GM19193 (cell line): Measurements from ENCODE around the gene SRPRB.

Experiments used
- POLR2A ChIP-seq: IDR thresholded peaks from 4 replicates; pipeline ENCODE4 v1.6.1; 2011; ENCODE audit not compliant: insufficient read depth, insufficient read length; ENCODE audit errors: extremely low read depth

Gene SRPRB, protein sequence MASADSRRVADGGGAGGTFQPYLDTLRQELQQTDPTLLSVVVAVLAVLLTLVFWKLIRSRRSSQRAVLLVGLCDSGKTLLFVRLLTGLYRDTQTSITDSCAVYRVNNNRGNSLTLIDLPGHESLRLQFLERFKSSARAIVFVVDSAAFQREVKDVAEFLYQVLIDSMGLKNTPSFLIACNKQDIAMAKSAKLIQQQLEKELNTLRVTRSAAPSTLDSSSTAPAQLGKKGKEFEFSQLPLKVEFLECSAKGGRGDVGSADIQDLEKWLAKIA

DNA sequence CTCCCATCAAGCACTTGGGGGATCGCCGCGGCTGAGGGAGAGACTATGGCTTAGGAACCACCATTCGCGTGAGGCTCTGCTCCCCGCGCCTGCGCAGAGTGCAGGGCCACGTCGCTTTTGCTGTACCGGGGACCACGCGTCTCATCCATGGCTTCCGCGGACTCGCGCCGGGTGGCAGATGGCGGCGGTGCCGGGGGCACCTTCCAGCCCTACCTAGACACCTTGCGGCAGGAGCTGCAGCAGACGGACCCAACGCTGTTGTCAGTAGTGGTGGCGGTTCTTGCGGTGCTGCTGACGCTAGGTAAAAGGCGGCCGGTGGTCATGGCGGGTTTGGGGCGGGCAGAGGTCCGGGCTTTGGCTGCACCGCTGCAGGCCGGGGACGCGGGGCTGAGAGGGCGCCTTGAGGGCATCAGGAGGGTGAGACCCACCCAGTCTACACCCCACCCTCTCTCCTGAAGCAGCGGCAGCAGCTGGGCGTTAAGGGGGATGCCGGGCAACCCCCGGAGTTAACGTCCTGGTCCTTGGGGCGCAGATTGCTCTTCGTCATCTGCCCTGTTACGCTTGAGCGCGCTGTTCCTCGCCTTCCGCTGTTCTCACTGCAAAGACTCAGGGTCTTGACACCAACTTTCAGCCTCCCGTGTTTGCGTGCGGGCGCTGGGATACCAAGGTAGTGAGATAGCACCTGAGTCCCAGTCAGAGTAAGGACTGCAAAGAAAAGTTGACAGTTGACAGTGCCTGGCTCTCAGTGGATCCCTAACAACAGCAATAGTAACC, at the start of gene SRPRB:
Gene SRPRB, plus strand, starts transcription at position 114 of the 774 bp plus-strand sequence. Its CDS starts 34 bp downstream, at position 148.
- TF ChIP-seq POLR2A = peak; percentile 87

DNA sequence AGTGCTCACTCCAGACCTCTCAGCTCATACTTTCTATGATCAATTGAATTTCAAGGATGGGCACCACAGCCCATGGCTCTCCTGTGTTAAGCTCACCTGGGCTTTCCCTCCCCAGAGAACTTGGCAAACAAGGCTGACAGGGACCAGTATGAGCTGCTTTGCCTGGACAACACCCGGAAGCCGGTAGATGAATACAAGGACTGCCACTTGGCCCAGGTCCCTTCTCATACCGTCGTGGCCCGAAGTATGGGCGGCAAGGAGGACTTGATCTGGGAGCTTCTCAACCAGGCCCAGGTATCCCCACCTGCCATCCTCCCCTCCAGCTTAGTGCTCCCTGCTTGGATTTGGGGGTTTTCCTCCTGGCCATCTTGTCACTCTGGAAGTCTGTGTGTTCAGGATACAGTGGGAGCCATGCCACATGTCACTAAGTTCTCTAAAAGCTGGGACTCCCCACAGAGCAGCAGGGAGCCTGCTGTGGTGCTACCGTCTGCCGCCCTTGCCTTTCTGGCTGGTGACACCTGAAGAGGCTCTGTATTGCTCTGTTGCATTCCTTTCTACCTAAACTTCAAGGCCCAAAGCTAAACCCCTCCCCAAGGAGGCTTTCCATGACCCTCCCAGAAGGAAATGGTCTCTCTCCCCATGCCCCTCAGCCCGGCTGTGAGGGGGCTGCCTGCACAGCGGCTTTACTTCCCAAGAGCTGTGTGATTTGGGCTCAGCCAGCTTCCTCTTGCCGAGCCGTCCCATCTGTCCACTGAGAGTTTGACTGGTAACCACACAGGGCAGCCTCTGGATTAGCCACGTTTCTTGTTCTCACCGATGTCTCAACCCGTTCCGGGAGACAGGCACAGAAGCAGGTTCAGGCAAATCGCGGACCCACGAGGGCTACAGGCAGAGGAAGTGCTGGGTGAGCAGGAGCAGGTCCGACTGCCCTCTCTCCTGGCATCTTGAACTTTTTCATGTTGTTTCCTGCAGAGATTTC, 48.6 kb upstream of the SRPRB start:
- TF ChIP-seq POLR2A = no peak

DNA sequence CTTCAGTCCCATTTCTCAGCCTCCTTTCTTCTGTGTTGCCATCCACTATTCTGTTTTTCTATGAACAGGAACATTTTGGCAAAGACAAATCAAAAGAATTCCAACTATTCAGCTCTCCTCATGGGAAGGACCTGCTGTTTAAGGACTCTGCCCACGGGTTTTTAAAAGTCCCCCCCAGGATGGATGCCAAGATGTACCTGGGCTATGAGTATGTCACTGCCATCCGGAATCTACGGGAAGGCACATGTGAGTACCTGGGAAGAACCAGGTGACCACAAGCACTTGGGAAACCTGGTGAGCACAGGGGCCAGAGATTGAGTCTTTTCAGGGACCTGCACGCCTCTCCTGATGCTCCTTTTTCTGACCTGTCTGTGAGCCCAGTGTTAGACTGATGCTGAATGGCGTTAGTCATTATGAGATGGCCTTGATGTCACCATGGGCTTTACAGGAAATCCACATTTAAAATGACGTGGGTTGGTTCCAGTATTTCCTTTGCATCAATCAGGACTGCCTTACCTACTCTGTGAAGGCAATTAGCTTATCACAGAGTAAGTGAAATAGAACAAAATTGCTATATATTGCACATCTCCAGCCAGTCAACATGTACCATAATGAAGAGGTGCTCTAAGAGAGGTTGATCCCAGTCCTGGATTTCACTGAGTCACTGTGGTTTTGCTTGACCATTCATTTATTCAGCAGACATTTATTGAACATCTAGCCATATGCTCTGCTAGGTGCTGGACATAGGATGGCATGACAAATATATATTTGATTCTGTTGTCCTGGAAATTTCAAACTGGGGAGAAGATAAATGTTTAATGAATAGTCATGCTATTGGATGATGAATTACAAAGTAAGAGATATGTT, 47.7 kb upstream of the SRPRB start:
- no peak for TF ChIP-seq POLR2A

DNA sequence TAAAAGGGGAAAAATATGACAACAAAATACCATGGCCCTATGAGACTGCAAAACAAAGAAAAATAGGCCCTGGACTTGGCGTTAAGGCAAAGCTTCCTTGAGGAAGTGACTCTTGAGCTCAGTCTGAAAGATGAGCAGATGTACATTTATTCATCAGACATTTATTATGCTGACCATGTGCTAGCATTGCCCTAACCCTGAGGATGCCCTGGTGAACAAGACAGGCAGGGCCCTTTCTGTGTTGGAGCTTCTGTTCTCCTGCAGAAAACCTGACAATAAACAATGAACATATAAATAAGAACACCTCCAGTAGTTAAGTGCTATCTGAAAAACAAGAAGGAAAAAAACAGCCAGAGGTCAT, 47.1 kb upstream of the SRPRB start:
- no peak for TF ChIP-seq POLR2A

DNA sequence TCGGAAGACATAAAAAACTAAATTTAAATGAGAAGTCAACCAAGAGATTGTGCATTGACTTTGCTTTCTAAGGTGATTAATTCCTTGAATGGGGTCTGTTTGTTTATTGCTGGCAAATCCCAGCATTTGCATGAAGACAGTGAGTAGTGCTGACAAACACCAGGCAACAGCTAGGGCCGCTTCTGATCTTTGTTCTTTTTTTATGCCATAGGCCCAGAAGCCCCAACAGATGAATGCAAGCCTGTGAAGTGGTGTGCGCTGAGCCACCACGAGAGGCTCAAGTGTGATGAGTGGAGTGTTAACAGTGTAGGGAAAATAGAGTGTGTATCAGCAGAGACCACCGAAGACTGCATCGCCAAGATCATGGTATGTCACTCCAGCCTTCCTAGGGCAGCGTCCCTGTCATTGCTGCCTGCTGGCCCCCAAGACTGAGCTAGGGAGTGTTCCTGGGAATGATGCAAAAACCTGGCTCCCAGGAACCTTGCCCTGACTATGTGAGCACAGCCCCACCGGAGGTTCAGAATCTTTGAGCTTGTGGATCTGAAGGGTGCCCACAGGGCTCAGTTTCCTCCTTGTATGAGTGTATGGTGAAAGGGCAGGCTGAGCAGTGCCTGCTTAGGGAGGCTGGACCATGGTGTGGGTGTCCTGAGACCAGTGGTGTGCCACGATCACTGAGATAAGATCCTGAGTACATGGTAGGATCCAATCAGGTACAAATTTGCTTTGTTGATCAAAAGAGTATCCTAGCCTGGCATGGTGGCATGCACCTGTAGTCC, 46.5 kb upstream of the SRPRB start:
- TF ChIP-seq POLR2A = no peak

DNA sequence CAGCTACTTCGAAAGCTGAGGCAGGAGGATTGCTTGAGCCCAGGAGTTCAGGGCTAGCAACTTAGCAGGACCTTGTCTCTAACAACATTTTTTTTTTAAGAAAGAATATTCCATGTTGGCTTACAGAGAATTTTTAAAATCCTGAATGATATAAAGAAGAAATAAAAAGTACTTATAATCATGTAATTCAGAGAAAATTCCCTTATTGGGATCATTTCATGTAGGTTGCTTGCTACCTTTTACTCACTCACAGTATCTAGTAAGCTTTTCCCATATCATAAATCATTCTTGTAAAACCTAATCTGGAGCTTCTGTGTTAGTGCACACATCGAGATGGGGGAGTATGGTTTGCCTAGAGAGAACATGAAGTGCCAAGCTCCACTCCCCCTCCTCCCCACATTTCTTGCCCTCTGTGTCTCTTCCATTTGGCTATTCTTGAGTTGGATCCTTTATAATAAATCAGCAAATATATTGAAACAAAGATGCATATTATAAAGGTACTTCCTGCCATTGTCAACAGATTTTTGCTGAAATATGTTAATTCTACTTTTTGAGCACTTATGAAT, 45.8 kb upstream of the SRPRB start:
- no peak for TF ChIP-seq POLR2A

DNA sequence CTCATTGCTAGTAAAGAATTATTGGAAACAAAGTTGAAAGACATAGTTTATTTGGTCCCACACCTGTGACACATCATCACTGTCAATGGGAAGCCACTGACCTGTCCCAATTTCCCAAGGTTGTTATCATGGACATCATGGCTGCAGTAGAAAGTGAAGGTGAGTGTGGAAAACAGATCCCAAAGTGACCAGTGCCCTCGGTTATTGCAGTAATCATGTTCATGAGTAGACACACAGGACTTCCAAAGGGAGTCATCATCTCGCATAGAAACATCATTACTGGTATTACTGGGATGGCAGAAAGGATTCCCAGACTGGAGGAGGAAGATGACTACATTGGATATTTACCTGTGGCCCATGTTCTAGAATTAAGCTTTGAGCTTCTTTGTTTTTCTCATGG, 44.7 kb upstream of the SRPRB start:
- TF ChIP-seq POLR2A = no peak

DNA sequence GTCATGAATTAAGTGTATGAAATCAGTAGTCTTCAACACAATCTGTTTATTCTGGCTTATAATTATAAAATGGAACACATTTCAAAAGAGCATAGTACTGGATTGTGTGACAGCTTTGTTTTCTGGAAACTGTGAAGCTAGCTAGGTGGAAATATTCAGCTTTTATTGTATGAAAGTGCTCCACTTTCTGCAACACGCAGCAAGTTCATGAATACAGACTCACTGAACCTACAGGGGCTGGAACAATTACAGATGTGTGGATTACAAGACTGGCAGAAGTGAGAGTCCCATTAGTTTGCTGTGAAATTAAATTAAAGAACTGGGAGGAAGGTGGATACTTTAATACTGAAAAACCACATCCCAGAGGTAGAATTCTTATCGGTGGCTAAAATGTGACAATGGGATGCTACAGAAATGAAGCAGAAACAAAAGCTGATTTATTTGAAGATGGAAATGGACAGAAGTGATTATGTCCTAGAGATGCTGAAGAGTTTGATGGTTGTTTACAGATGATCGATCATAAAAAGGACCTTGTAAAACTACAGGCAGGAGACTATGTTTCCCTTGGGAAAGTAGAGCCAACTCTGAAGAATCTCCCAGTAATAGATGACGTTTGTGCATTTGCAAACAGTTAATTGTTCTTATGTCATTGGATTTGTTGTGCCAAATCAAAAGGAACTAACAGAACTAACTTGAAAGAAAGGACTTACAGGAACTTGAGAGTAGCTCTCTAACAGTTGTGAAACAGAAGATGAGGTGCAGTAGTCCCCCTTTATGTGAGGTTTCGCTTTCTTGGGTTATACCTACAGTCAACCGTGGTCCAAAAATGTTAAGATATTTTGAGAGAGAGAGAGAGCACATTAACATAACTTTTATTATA, 43.8 kb upstream of the SRPRB start:
- no peak for TF ChIP-seq POLR2A

DNA sequence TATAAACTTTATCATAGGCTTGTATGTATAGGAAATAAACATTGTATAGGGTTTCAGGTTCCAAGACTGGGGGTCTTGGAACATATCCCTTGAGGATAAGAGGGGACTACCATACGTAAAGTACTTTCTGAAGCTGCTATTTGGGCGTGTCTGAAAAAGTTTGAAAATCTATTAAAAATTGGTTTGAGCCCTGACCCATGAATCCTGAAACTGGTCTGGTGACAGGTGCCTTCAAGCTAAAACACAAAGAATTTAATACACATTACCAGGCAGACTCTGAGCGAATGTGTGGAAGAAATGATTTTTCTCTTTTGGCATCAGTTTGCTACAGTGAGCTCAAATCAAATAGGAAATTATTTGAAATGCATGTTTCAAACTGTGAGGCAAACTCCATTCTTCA, 43.1 kb upstream of the SRPRB start:
- no peak for TF ChIP-seq POLR2A

DNA sequence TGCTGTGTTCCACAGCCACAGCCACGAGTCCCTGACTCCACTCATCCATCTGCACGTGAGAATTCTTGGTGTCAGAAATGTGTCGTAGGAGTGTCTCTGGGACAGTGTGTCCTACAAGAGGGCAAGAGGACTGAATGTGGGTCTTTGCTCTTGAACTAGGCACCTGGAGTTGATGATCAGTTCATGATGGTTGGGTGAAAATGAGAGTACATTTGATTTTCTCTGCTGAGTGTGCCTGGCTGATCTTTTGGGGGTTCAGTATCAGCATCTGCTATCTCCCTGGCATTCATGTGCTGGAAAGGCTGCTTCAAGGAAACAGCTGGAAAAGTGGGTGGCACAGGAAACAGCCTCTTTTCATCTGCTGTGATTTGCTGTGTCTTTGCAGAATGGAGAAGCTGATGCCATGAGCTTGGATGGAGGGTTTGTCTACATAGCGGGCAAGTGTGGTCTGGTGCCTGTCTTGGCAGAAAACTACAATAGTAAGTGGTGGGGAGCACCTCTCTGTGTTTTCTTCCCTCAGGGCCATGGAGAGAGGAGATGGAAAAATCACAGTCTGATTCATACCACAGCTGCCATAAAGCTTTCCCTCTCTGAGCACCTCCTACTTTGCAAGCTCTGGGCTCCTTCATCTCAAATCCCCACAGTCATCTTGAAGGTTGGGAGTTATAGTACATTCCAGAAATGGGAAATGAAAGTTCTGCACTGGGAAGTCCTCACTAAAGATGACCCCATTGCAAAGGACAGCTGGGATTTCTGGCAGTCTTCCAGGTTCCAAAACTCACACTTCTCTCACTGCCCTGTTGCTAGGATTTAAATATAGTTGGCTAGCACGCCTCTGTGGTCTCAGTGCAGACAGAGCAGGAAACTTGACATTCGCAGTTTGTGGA, 41.6 kb upstream of the SRPRB start:
- no peak for TF ChIP-seq POLR2A

DNA sequence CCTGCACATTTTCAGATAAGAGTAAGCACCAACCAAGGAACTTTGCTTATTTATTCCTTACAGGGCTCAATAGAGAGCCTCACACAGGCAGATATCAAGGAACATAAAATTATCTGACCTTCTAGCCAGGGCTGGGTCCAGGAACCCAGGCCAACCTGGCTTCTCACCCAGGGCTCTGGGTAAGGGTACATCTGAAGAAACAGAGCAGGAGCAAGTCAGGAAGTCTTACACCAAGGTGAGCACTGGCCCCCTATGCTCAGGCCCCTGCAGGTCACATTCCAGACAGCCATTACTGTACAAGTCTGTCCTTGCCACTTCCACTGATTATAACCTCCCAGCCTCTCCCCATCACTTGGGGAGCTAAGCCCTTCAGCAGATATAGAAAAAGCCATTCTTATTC, 40.4 kb upstream of the SRPRB start:
- TF ChIP-seq POLR2A = no peak
